Cardiac muscle cell (in vitro differentiated cells and primary cell): ENCODE results near the gene KRTAP1-3. TPM values are rescaled to one million over a fixed set of nuclear protein-coding genes. Genes with fewer than 3 reads are reported as not detected.

Source experiments
- DNase-seq, 2 donors: peaks; one replicate each; pipeline versions ENCODE4 v3.0.0 to v3.0.0-alpha.2; 2010 to 2017; ENCODE audit warnings: low read depth in 1 of 2, low spot score in 1 of 2
- H3K27ac ChIP-seq: fragments of 200-600 bp; sonication (generic); 2 replicates; pipeline ENCODE4 v1.5.1; 2016
- H3K27me3 ChIP-seq: fragments of 200-600 bp; sonication (generic); 2 replicates; pipeline ENCODE4 v1.6.0; 2016; ENCODE audit warnings: control low read depth
- H3K36me3 ChIP-seq: fragments of 200-600 bp; sonication (generic); 2 replicates; pipeline ENCODE4 v1.5.1; 2016; ENCODE audit warnings: control low read depth
- H3K4me1 ChIP-seq: fragments of 200-600 bp; sonication (generic); 2 replicates; pipeline ENCODE4 v1.8.1; 2017; ENCODE audit warnings: low read depth, mild to moderate bottlenecking, mixed run types
- H3K4me3 ChIP-seq: fragments of 200-600 bp; sonication (generic); 2 replicates; pipeline ENCODE4 v1.5.1; 2016; ENCODE audit warnings: mild to moderate bottlenecking
- H3K9me3 ChIP-seq: fragments of 200-600 bp; sonication (generic); 2 replicates; pipeline ENCODE4 v1.5.1; 2017; ENCODE audit warnings: low read depth, mild to moderate bottlenecking, control low read depth
- polyA plus RNA-seq: library from polyadenylated mRNA; unstranded; fragments of >200 nt; fragmentation: Nextera tagmentation; extraction: Ambion mirVana; gene quantifications from 2 replicates; pipeline ENCODE4 v1.2.1, GENCODE V29; 2016
- total RNA-seq: library from RNA; depleted of rRNA; stranded (reverse); fragments of >200 nt; gene quantifications from 2 replicates; pipeline ENCODE4 v1.2.3, GENCODE V29; 2016
- TF ChIP-seq, protein P1 (sequence below): IDR thresholded peaks from 2 replicates; pipeline ENCODE4 v1.5.1; 2012; ENCODE audit warnings: low read depth, mild to moderate bottlenecking, low read length

Gene KRTAP1-3
- total and polyA plus RNA-seq, 2 experiments from 2014 or later, result not detected

GRCh38 chr17:41026715-41027471 lies 7.8 kb downstream of the KRTAP1-3 start, which contains the start of gene KRTAP1-5:
KRTAP1-5 (minus strand) TSS chr17:41027208; CDS start chr17:41027155, 53 bp downstream.
- H3K27ac ChIP-seq, result no peak within 1 kb of the TSS
- H3K27me3 ChIP-seq, result peaks cover 2% of the 10 kb centered on the region
- H3K4me1 ChIP-seq, result no peaks in the 10 kb centered on the region
- no peaks in the 10 kb centered on the region for H3K9me3 ChIP-seq
- DNase-seq, result peak in 1 of 2 donors; percentile 21
- H3K36me3 ChIP-seq, result no peaks in the 10 kb centered on the region
- H3K4me3 ChIP-seq, result no peak within 1 kb of the TSS
- TF ChIP-seq, protein P1, sequence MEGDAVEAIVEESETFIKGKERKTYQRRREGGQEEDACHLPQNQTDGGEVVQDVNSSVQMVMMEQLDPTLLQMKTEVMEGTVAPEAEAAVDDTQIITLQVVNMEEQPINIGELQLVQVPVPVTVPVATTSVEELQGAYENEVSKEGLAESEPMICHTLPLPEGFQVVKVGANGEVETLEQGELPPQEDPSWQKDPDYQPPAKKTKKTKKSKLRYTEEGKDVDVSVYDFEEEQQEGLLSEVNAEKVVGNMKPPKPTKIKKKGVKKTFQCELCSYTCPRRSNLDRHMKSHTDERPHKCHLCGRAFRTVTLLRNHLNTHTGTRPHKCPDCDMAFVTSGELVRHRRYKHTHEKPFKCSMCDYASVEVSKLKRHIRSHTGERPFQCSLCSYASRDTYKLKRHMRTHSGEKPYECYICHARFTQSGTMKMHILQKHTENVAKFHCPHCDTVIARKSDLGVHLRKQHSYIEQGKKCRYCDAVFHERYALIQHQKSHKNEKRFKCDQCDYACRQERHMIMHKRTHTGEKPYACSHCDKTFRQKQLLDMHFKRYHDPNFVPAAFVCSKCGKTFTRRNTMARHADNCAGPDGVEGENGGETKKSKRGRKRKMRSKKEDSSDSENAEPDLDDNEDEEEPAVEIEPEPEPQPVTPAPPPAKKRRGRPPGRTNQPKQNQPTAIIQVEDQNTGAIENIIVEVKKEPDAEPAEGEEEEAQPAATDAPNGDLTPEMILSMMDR, result no peak

GRCh38 chr17:41024697-41025096 lies 10.0 kb downstream of the KRTAP1-3 start:
- Histone ChIP-seq H3K9me3 (no peaks in the 10 kb centered on the region), H3K36me3 (no peaks in the 10 kb centered on the region), H3K4me1 (no peaks in the 10 kb centered on the region), H3K27ac (no peak overlapping the region), H3K27me3 (peaks cover 2% of the 10 kb centered on the region), H3K4me3 (no peak overlapping the region)
- DNase-seq, result no peak
- TF ChIP-seq, protein P1, result no peak

DNA sequence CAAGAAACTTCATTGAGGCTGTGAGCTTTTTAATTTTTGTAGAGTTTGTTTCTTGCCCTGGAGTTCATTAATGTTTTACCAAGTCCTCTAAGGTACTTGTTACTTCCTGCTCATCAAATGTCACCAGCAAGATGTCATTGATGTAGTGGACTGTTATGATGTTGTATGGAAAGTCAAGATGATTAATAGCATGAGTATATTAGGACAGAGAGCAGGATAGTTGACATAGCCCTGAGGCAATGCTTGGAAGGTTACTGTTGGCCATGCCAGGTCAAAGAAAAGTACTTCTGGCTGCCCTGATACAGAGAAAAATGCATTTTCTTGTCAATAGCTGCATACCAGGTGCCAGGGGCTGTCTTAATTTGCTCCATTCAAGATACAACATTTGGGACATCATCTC lies 14.3 kb downstream of the KRTAP1-3 start:
- Histone ChIP-seq H3K27me3 (no peaks in the 10 kb centered on the region), H3K4me1 (no peaks in the 10 kb centered on the region), H3K36me3 (no peaks in the 10 kb centered on the region), H3K9me3 (no peaks in the 10 kb centered on the region), H3K4me3 (no peak overlapping the region), H3K27ac (no peak overlapping the region)
- DNase-seq, result no peak
- TF ChIP-seq, protein P1, result no peak

GRCh38 chr17:41019415-41019814 lies 15.3 kb downstream of the KRTAP1-3 start:
- H3K4me1 ChIP-seq, result no peaks in the 10 kb centered on the region
- no peaks in the 10 kb centered on the region for H3K36me3 ChIP-seq
- H3K9me3 ChIP-seq, result no peaks in the 10 kb centered on the region
- TF ChIP-seq, protein P1, result no peak
- H3K4me3 ChIP-seq, result no peak overlapping the region
- DNase-seq, result no peak
- H3K27me3 ChIP-seq, result no peaks in the 10 kb centered on the region
- H3K27ac ChIP-seq, result no peak overlapping the region

DNA sequence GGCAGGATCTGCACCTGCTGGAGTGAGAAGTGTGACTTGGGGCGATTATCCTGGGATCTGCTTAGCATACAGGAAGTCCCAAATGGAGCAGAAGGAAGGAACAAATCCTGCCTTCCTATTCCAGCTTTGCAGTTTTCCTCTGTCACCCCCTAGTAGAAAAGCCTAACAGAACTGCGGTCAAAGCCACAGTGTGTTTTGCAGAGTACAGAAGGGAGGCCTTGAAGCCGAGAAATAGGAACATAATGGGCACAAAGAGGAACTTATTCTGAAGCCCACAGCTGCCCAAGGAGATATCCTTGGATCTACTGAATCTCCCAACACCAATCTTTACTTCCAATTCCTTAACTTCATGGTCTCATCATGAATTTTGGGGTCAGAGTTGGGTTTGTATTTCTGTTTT lies 16.1 kb downstream of the KRTAP1-3 start:
- no peaks in the 10 kb centered on the region for H3K36me3 ChIP-seq
- H3K27me3 ChIP-seq, result no peaks in the 10 kb centered on the region
- TF ChIP-seq, protein P1, result no peak
- no peak for DNase-seq
- H3K4me1 ChIP-seq, result no peaks in the 10 kb centered on the region
- H3K27ac ChIP-seq, result no peak overlapping the region
- no peaks in the 10 kb centered on the region for H3K9me3 ChIP-seq
- H3K4me3 ChIP-seq, result no peak overlapping the region
